Measurements from ENCODE around the gene UBAC2.
"Not testable (repeated sequence)": the region's sequence is repeated elsewhere in the genome, so short reads cannot be mapped to it uniquely, and the experiment has no call there.

Gene UBAC2

DNA sequence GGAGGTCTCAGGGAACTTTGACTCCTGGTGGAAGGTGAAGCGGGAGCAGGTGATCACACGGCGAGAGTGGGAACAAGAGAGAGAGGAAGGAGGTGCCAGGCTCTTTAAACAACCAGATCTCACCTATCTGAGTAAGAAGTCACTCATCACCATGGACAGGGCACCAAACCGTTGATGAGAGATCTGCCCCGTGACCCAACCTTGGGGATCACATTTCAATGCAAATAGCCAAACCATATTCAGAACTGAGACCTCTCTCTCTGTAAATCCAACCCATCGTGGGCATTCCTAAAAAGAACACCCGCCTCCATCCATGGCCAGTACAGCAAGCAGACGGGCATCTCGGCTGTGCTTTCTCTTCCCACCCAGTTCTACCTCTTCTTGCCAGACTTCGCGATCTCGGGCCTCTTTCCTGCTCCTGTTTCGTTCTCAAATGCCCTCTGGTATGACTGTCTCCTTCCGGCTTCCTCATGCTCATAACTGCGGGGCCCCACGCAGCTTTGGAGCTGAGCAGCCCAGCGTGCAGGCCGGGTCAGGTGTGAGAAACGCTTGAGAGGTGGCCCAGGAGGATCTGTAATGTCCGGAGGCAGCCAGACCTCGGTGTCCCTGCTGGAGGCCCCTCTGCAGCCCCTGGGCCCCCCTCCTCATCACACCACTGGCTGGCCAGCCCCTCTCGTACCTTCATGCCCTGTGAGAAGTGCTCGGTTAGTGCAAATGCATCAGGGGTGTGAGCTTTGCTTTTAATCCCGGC, 203.5 kb downstream of the UBAC2 start:
- DNase-seq, result no peak

DNA sequence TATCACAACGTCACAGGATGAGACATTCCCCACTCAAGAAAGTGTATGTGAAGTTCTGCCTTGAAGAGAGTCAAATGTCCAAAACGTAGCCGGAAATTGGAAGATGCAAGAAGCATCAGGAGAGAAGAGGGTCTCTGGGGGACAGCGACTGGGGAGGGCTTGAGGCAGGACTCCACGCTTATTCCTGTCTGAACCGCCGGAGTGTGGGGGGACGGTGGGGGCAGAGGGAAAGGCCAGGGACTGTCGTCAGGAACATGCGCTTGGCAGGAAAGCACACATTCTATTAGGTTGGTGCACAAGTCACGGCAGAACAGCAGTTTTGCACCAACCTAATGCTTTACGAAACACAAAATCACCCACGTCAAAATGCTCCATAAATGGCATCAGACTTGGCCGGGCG, 205.3 kb downstream of the UBAC2 start:
- no peak for DNase-seq

DNA sequence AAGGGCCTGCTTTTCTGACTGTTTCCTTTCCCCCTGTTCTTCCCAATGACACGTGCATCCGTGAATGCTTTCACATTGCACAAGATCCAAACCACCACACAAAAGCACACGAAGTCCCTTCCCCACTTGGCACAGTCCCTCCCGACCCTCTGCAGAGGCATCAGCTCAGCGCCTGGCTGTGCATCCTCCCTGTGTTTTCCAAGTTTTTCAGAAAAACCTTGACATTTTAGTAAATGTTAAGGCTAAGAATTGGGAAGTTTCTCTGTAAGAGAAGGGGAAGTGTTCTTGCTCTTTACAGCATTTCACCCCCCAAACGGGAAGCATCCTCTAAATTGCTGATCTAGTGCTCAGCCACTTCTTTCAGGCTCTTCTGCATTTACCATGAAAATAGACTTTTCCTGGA, 206.1 kb downstream of the UBAC2 start:
- DNase-seq, result no peak

DNA sequence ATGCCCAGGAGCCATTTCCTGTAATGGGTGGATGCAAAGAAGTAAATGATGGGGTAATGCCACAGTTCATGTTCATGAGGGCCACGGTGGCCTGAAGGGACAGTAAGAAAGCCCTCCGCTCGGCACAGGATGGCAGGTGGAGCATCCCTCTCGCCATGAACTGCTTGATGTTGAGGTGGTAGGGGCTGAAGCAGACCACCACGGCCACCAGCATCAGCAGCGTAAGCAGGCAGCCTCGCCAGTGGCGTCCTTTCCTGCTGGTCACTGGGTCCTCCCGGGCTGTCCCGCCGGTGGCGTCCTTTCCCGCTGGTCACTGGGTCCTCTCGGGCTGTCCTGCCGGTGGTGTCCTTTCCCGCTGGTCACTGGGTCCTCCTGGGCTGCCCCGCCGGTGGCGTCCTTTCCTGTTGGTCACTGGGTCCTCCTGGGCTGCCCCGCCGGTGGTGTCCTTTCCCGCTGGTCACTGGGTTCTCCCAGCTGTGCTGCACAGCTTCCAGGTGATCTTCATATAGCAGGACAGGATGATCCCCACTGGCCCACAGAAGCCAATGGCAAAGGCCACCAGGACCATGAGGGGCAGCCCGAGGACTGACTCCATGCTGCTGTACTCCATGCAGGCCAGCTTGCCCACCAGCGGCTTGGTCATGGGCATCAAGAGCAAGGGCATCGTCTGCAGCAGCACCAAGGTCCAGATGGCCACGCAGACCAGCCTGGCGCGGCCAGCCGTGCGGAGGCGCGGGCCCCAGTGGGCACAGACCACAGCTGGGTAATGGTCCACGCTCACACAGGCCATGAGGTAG, 207.4 kb downstream of the UBAC2 start:
- no peak for DNase-seq

DNA sequence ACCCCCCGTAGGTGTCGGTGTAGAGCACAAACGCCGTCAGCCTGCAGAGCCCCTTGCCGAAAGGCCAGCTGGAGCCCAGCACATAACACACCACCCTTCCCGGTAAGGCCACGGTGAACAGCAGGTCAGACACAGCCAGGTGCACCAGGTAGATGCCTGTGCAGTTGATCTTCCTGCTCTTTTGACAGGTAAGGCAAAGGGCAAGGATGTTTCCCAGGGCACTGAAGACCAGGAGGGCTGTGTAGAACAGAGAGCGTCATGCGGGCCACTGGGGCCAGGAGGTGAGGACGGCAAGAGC, 208.0 kb downstream of the UBAC2 start:
- DNase-seq, result no peak

DNA sequence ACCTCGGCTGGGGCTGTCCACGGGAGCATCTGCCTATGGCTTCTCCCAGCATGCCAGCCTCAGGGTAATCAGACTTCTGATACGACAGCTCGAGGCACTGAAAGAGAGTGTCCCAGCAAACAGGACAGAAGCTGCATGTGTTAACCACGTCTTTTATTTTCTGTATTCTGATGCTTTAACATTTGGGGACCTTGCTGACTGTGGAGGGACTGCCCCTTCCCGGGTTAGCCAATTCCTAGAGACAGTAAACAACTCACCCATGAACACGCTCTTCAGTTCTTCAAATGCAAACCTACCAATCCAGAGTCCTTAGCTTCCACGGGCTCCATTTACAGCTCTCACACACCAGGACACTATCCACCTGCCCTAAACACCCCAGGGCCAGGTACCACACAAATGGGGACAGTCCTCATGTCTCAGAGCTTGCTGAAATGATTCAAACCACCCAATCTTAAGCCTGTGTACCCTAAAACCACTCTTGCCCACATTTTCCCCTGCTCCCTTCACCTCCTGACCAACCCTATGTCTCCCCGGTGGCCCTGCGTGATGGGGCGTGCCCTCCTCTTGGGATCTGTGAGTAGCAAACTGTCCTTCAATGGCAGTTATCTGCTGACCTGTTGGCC, 208.9 kb downstream of the UBAC2 start:
- not testable (repeated sequence) for DNase-seq

DNA sequence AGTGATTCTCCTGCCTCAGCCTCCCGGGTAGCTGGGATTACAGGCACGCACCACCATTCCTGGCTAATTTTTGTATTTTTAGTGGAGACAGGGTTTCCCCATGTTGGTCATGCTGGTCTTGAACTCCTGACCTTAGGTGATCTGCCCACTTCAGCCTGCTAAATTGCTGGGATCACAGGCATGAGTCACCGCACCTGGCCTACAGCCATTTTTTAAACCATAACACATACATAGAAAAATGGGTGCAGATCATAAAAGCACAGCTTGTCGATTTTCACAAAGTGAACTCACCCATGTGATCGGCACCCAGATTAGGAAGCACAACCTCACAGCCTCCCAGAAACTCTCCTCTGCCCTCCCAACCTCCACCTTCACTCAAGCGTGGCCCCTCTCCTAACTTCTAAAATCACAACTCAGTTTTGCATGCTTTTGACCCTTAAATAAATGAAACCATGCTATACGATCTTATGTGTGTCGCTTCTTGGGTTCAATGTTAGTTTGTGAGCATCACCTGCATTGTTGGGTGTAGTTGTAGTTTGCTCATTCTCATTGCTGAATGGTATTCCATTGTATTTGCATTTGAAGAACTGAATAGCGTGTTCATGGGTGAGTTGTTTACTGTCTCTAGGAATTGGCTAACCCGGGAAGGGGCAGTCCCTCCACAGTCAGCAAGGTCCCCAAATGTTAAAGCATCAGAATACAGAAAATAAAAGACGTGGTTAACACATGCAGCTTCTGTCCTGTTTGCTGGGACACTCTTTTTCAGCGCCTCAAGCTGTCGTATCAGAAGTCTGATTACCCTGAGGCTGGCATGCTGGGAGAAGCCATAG, 210.2 kb downstream of the UBAC2 start:
- not testable (repeated sequence) for DNase-seq

DNA sequence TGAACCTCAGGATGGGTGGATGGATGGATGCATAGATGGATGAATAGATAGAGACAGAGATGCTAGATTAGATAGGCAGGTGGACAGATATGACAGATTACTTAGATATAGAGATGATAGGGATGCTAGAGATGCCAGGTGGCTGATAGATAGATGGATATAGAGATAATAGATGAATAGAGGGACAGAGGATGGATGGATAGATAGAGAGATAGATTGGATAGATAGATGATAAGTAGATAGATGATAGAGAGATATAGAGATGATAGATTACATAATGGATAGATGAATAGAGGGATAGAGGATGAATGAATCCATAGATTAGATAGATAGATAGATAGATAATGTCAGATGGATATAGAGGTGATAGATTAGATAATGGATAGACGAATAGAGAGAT, 212.2 kb downstream of the UBAC2 start:
- no peak for DNase-seq

DNA sequence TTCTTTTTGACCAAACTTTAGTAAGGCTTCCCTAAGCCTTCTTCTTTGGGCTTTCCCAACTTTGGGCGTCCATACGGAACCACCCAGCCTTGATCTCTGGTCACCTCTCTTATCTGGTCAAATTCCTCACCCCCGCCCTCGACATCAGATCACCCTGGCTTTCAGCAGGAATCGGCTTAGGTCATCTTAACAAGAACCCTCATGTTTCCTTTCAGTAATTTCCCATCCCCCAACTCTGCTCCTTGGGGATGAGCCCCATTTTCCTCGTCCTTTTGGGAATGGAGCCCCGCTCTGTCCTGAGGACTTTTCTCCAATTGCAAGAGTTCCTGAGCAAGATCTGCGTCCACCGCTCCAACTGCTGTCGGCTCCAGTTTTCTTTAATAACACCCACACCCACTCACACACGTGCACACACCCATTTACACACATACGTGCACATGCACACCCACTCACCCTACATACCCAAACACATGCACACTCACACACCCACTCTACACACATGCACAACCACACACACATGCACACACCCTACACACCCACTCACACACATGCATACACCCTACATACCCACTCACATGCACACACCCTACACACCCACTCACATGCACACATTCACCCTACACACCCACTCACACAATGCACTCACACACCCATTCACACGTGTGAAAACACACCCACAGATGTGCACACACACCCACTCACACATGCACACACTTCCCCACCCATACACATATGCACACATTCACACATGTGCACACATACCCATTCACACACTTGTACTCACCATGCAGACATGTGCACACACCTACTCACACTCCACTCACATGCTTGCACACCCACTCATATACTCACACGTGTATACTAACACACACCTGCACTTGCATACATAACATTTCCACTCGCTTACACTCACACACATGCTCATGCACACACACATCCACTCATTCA, 213.7 kb downstream of the UBAC2 start:
- DNase-seq, result no peak

DNA sequence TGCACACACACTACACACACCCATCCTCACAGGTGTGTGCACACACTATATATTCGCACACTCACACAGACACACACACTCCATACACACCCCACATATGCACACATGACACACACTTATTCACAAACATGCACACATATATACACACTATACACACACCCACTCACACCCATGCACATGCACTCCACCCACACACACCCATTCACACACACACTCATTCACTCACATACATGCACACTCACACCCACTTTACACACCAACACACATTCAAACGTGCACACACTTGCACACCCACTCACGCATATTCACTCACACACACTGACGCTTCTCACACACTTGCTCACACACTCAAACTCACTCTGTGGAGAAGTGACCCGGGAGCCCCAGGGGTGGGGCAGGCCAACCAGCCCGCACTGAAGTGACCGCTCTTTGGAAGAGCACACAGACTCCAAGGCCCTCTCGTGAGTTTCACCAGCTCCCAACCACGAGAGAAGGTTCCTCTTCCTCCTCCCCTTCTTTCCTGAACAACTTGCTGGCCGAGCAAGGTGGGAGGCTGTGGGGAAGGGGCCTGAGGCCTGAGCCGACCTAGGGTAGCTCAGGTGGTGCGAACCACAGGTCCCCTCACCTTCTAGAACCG, 214.5 kb downstream of the UBAC2 start:
- no peak for DNase-seq

DNA sequence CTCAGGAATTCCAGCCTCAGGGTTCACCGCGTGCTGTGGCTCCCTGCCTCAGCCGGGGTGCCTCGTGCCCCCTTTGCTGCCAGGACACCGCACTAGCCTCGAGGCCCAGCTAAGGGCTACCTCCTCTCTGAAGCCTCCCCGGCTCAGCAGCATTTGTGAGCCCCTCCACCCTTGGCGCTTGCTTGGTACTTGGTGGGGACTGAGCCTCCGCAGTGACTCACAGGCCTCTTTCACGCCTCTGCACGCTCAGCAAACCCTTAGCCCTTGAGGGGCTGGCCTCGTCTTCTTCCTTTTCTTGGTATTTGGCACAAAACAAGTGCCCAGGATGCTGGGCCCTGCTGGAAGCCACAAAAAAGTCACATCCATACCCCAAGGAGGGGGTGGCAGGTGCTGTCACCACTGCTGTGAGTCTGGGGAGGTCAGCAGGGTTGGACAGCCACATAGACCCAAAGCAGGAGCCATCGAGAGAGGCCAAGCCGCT, 215.2 kb downstream of the UBAC2 start:
- no peak for DNase-seq

DNA sequence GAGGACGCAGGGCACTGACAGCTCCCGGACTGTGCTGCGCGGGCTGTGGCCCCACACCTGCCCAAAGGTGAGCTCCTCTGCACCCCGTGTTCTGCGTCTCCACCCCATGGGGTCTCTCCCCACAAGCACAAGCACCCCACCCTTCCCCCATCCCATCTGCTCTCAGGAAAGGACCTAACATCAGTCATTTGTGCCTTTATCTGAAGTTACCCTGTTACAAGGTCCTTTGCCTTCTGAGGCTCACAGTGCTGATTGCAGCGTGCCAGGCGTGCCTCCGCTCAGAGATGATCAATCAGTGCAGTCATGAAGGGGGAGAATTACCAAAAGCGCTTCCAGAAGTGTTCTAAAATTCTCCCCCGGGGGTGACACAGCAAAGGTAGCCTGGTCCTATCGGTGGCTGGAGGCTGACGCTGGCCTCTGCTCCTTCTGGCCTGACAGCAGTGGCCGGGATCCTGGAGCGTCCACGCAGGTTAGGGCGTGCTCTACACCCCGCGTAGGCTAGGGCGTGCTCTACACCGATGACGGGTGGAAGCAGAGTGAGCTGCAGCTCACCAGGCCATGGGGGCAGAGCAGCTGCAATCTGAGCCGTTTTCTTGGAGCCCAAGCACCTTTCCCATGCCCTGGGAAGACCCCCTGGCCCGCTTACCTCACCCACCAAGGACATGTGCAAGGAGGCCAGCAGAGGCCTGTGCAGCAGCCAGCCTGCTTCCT, 215.9 kb downstream of the UBAC2 start:
- DNase-seq, result no peak

DNA sequence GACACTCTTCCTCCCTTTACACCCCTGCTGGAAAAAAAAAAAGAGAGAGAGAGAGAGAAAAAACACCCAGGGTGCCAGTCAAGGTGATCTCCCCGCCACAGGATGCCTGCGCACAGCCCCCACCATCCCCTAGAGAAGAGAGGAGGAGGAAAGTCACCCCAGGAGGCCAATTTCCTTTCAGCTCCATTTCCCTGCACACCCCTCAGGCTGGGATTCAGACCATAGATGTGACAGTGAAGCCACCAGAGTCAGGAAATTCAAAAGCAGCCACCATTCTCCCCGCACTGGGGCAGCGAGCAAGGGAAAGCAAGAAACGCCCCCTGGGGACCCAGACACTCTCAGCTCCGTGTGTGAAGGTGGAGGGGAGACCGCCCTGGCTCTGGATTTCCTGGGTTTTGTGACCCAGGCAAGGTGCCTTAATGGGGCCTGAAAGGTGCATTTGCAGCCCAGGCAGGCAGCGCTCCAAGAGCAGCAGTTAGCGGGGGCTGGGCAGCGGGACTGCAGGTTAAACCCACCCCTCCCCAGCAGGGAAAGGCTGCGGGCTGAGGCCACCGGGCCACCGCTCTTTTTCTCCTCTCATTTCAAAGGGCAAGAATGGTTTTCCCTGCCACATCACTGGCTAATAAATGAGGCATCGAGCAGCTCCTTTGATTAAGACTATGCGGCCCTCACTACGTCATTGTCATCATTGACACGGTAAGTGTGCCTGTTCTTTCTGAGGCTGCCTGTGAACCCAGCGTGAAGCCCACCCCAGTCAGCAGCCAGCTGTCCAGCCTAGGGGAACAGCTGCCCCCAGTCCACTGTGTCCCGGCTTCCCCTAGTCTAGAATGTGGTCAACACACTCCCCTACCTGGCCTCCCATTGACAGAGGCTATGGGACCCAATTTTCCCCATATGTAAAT, 216.8 kb downstream of the UBAC2 start:
- no peak for DNase-seq

DNA sequence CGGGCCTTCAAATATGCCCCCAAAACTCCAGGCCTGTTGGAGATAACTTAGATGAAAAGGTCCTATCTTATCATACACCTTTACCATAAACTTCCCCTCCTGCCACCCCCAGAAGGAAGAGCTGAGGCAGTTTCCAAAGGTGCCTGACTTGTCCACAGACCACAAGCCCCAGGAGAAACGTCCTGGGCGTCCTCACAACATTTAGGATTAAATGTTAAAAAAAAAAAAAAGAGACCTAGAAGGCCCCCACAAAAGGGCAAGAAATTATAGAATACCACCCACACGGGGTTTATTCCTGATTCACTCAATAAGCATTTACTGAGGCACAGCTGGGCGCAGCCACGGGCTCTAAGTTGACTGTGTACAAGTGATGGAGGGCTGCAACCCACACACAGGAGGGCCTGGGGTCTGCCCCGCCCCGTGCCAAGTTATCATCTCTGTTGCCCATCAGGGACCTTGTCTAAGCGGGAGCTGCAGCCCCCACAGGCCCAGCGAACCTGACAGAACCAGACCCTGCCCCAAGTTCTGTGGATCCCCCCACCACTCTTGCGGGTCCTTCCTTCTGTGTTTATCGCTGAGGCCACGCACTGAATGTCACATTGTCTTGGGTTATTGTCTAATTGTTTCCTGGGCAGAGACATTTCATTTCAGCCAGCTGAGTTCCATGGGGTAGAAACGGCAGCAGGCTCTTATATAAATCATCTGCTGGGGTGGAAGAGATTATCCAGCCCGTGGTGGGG, 217.6 kb downstream of the UBAC2 start:
- no peak for DNase-seq

DNA sequence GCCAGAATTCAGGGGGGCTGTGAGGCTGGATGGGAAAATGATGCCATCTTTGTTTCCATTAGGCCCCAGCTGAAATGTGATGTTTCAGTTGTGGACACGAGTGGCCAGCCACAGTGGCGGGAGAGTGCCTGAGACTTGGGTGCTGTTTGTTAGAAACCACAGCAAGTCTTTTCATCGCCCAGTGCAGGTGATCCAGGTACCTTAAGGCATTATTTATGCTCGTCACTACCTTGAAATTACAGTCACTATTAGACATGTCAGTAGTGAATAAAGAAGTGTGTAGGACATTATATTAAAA, 218.1 kb downstream of the UBAC2 start:
- no peak for DNase-seq

DNA sequence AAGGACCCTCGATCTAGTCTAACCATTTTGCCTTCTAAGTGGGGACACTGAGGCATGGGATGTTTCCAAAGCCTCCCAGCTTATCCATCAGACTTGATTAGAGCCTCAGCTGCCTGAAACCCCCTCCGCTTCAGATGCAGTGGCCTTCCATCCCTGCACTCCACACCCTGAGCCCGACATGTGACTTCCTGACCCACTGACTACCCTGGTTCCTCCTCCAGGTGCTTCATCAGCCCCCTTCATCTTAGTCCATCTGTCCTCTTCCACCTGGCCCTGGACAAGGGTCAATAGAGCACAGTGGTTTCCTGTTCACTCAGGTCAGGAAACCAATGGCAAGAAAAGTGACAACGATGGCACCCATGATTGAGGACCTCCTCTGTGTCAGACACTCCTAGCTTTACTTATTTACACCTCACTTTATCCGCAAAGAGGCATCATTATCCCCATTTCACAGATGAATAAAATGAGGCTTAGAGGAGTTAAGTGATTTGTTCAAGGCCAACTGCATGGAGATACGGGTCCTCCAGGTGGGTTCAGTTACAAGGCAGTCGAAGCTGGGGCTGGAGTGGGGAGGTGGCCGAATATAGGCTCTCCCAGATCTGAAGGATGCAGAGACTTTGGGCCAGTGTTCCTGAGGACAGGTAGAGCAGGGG, 219.1 kb downstream of the UBAC2 start:
- no peak for DNase-seq

DNA sequence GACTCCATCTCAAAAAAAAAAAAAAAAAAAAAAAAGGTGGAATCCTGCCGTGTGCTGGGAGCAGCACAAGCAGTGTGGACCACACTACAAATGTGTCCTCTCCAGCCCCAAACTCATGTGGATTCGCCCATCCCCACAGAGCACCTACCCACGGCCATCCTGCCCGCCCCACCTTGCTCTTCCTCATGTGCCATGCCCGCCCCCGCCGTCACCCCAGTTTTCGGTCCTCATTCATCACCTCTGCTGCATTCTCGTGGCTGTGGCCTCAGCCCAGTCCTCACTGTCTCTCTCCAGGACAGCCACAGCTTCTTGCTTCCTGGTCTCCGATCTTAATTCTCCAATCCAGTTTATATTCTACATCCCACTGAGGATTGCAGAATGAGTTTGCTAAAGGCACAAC, 220.6 kb downstream of the UBAC2 start:
- DNase-seq, result no peak

DNA sequence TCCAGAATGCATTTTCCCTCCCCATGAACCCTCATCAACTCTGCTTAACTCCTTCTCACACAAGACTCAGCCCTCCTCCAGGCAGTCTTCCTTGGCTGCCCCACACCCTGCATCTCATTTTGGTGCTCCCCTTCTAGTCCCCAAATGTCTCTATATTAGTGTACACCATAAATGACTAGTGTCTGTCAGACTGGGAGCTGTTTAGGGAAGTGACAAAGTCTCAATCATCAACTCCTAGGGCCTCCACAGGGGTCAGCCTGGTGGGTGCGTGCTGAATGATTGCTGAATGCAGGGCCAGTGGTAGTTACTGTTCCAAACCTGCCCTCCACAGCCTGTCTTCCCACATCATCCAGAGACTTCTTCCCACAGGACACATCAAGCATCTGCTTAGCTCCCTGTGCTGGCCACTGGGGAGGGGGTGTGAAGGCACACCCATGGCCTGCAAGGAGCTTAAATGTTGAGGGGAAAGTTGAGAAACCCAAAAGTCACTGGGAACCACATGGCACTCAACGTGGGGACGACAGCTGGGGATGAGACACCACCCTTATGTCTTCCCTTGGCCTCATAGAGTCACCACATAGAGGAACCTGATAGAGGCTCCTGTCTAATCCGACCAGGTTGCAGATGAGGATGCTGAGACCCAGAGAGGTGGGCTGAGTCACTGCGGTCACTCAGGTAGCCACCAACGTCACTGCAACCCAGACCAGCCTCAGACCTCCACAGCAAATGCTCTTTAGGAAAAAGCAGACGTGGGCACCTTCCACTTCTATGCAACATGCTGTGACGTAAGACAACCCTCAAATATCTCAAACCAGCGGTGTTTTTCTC, 221.3 kb downstream of the UBAC2 start:
- no peak for DNase-seq

Data from activated naive CD4-positive, alpha-beta T cell treated with Interleukin-2 at 50 U/mL for 16 hours (primary cell).